KOPT-K1 (cell line): ENCODE measurements around the gene DZANK1.
"Not testable (repeated sequence)": the region's sequence is repeated elsewhere in the genome, so short reads cannot be mapped to it uniquely, and the experiment has no call there.

Experiments used
- H3K27ac ChIP-seq: fragments of 200-600 bp; sonication (generic); 2 replicates; pipeline ENCODE4 v1.5.1; 2016; ENCODE audit warnings: antibody characterized with exemption, mild to moderate bottlenecking, low read depth, low read length; ENCODE audit not compliant: poor library complexity, severe bottlenecking
- H3K36me3 ChIP-seq: fragments of 200-600 bp; sonication (generic); 2 replicates; pipeline ENCODE4 v1.5.1; 2017; ENCODE audit warnings: antibody characterized with exemption, mild to moderate bottlenecking, low read length, moderate library complexity; ENCODE audit not compliant: insufficient read depth
- H3K9me3 ChIP-seq: fragments of 200-600 bp; sonication (generic); 2 replicates; pipeline ENCODE4 v1.5.1; 2017; ENCODE audit warnings: antibody characterized with exemption, low read length, mild to moderate bottlenecking; ENCODE audit not compliant: insufficient read depth, poor library complexity, severe bottlenecking

DZANK1 gene

DNA sequence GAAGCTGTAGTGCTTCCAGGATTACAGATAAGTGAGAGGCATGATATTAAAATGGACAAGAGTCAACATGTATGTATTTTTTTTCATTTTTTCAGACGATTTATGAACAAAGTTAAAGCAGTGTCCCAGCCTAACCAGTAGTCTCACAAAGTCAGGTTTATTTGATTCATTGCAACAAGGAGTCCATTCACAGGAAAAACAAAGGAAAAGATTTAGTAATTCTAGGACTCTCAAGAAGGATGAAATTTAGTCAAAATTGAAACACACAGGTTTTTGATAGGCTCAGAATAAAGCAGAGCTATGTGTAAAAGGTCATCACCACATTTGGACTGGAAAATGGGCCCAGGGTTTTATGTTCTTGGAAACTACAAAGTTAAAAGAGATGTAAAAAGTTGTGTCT lies 94.5 kb downstream of the DZANK1 start:
- no peak overlapping the region for H3K27ac ChIP-seq
- no peaks in the 10 kb centered on the region for H3K9me3 ChIP-seq
- H3K36me3 ChIP-seq, result no peaks in the 10 kb centered on the region

- Histone ChIP-seq H3K27ac (no peak overlapping the region), H3K36me3 (no peaks in the 10 kb centered on the region), H3K9me3 (no peaks in the 10 kb centered on the region)
Measured at GRCh38 chr20:18364768-18365167, 102.1 kb downstream of the DZANK1 start.

DNA sequence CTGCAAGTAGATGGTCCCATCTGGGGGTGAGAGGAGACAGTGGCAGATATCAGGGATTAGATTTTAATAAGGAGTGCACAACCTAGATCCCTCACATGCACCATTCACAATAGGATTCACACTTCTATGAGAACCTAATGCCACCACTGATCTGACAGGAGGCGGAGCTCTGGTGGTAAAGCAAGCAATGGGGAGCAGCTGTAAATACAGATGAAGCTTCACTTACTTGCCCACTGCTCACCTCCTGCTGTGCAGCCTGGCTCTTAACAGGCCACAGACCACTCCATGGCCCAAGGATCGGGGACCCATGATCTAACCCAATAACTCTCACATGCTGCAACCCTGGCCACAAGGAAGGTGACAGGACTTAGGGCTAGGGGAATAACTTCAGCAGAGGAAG lies 103.1 kb downstream of the DZANK1 start:
- no peaks in the 10 kb centered on the region for H3K9me3 ChIP-seq
- H3K36me3 ChIP-seq, result no peaks in the 10 kb centered on the region
- no peak overlapping the region for H3K27ac ChIP-seq

DNA sequence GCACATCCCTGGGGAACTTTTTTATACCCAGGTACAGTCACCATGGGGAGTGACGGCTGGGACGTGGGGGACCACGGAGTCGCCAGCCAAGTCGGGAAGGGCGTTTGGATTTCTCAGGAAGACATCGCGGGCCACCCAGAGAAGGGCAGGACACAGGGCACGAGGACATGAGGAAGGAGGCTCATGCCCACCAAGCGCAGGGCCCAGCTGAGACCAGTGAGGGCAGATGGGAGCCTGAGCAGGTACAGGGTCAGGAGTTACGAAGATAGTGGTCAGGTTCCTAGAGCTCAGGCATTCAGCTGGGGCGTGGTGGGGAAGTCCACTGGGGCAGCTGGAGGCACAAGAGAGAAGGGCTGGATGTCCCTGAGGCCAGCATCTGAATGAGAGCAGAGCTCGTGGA lies 103.9 kb downstream of the DZANK1 start:
- no peaks in the 10 kb centered on the region for H3K36me3 ChIP-seq
- no peaks in the 10 kb centered on the region for H3K9me3 ChIP-seq
- no peak overlapping the region for H3K27ac ChIP-seq

GRCh38 chr20:18361678-18362077 lies 105.2 kb downstream of the DZANK1 start:
- H3K9me3 ChIP-seq, result no peaks in the 10 kb centered on the region
- no peak overlapping the region for H3K27ac ChIP-seq

DNA sequence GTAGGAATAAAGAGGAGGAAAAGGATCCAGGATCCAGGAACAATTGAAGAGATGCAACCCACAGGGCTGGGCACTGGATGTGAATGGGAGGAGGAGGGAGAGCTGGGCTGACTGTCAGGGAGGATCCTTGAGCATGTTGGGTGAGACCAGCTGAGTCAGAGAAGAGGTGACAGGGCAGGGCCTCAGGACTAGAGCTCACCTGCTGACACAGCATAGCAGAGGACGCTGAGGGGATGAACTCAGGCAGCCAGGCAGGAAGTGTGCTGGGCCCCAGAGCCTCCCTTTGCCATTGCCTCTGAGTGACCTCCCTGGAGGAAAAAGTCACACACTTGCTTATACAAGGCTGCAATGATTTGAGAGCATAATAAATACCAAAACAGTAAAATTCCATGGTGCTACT lies 106.2 kb downstream of the DZANK1 start:
- no peaks in the 10 kb centered on the region for H3K9me3 ChIP-seq
- H3K27ac ChIP-seq, result no peak overlapping the region
- H3K36me3 ChIP-seq, result no peaks in the 10 kb centered on the region

More at GRCh38 chr20:18361678-18362077, 105.2 kb downstream of the DZANK1 start:
- H3K36me3 ChIP-seq, result no peaks in the 10 kb centered on the region

DNA sequence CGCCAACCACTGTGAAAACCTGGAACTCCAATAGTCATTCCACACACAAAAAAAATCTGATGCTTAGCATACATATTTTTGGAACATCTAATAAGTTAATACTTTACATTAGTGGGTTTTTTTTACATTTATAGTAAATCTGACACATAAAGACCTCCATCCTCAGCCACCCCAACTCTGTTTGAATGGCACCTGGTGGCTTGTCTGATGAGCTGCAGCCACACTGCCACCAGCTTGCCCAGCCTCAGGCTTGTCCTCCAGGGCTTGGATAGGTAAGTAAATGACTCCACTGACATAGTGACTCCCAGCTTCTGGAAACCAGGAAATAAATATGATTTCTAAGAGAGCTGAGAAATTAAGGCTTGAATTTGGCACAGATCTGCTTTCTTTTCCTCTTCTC lies 107.0 kb downstream of the DZANK1 start:
- Histone ChIP-seq H3K9me3 (no peaks in the 10 kb centered on the region), H3K36me3 (no peaks in the 10 kb centered on the region), H3K27ac (no peak overlapping the region)

GRCh38 chr20:18349749-18350148 lies 117.1 kb downstream of the DZANK1 start:
- not testable (repeated sequence) for H3K9me3 ChIP-seq, H3K36me3 ChIP-seq

More at GRCh38 chr20:18349749-18350148, 117.1 kb downstream of the DZANK1 start:
- not testable (repeated sequence) for H3K27ac ChIP-seq
